Activated CD4-positive, alpha-beta T cell treated with anti-CD3 and anti-CD28 coated beads, Interleukin-2, amount 50 U/mL, for 16 hours (primary cell): ENCODE measurements around the gene FAM219A.
"Not testable (repeated sequence)": the region's sequence is repeated elsewhere in the genome, so short reads cannot be mapped to it uniquely, and the experiment has no call there.

Source experiments
- DNase-seq: peaks from one replicate; pipeline ENCODE4 v3.0.0-alpha.2; 2020

The FAM219A gene

DNA sequence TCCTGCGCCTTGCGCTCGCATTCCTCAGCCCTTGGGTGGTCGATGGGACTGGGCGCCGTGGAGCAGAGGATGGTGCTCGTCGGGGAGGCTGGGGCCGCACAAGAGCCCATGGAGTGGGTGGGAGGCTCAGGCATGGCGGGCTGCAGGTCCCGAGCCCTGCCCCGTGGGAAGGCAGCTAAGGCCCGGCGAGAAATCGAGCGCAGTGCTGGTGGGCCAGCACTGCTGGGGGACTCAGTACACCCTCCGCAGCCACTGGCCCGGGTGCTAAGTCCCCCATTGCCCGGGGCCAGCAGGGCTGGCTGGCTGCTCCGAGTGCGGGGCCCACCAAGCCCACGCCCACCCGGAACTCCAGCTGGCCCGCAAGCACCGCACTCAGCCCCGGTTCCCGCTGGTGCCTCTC, 24.4 kb upstream of the FAM219A start:
- DNase-seq = not testable (repeated sequence)

DNA sequence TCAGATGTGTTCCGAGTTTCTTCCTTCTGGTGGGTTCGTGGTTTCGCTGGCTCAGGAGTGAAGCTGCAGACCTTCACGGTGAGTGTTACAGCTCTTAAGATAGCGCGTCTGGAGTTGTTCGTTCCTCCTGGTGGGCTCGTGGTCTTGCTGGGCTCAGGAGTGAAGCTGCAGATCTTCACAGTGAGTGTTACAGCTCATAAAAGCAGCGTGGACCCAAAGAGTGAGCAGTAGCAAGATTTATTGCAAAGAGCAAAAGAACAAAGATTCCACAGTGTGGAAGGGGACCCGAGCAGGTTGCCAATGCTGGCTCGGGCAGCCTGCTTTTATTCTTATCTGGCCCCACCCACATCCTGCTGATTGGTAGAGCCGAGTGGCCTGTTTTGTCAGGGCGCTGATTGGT, 23.2 kb upstream of the FAM219A start:
- not testable (repeated sequence) for DNase-seq

DNA sequence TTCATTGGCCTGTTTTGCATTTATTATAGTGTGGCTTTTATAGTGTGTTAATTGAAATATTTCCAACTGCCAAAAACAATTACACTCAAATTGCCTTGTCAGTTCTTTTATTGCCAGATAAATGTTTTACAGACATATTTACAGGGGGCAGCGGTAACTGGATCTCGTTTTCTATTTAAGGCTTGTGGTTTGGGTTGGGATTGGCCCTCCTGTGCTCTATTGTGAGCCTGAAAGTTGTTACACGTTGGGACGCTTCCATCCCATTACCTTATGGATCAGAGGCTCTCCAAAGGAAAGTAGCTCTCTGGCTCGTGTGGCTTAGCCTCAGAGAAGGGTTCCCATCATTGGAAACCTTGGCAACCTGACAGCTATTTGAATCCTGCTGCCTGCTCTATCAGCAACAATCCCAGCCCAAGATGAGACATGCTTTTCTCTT, 21.1 kb upstream of the FAM219A start:
- DNase-seq = no peak

DNA sequence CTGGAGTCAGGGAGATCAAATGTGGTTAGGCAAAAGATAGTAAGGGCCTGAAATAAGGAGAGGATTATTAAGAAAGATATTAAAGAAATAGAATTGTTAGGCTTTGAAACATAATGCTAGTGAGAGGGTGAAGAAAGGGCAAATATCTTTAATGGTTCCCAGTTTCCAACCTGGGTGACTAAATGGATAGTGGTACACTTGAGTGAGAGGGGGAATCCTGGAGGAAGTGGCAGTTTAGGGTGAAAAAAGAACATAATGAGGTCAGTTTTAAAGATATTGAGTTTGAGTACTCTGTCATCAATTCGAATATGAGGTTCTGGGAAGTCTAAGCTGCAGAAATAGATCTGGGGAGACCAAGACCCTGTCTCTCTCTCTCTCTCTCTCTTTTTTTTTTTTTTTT, 19.2 kb upstream of the FAM219A start:
- DNase-seq = no peak

DNA sequence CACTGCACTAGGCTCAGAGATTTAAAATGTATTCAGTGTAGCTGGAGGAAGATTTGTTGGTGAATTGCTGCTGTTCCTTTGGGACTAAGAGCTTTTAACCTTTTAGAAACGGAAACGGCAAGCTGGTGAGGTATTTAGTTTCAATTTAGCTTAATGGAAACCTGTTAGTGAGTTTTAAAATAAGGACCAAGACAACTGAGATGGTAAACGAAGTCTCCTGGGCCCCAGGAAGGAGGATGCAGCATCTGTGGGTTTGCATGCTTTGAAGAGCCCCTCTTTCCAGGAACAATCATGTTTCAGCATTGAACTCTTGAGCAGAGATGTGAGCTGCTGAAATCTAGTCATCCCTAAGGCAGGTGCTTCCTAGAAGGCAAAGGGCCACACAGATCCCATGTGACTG, 16.7 kb upstream of the FAM219A start:
- DNase-seq = no peak

DNA sequence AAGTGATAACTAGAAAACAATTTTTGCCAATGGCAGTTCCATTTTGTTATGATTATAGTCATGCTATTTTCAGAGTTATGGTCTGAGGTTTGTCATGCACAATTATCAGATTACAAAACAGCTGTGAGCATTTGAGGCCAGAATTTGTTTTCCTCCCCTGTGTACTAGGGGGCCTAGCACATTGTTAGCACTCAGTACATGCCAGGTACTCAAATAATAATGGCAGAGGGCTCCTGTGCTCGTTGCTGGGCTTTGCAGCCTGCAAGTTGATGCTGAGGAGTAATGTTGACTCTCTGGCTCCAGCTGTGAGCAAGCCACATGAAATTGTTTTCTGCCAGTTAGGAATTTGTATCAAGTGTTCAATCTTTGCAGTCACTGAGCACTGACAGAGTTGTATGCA, 7.1 kb upstream of the FAM219A start:
- DNase-seq = no peak

DNA sequence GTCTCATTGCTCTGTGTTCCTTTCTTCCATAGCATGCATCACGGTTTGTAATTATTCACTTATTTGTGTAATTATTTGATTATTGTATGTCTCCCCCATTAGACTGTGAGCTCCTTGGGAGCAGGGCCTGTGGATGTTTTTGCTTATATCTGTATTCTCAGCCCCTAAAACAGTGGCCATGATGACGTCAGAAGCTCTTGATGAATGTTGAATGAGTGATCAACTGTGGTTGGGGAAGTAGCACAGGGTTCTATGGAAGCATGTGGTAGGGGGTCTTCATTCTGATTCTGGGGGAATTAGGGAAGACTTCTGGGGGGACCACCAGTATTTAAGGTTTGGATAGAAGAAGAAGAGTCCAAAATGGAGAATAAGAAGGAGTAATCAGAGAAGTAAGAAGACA, 6.2 kb upstream of the FAM219A start:
- DNase-seq = no peak

DNA sequence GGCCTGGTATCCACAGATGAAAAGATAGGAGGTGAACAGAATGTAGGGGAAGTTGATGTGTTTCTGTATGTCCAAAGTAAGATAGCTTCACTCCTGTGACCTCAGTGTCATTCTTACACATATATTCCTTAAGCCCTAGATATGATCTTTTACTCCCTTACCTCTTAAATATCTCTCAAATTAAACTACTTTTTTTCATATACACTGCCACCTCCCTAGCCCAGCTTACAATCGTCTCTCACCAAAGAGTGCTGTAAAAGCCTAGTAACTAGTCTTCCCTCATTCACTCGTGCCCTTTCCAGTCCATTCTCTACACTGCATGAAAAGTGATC, 5.5 kb upstream of the FAM219A start:
- no peak for DNase-seq

DNA sequence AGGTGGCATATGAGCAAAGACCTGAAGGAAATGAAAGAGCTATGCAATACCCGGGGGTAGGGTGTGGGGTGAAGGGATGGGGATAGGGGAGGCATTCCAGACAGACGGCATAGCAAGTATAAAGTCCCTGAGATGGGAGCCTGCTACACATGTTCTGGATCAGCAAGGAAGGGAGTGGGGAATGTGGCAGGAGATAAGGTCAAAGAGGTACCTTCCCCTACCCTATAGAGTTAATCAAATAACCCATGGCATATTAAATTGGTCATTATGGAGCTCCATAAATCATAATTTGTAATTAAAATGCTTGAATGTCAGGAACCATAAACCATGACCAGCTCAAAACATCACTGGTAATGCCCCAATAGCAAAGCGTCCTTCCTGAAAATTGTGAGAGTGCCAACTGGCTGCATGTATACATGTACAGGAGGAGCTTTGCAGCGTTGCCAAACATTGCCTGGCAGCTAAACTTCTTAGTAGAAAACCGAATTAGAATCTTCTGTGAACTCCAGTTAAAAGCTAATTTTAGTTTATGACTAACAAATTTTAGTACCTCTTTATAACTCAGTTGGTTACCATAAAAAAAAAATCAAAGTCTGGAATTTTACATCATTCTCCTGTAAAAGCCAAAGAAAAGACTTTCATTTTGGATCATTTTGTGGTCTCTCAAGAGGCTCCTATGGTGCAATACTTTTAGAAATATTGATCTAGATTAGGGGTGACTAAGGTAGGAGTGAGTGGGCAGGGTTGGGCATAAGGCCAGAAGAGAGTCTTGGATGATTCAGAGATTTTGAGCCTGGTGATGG, 4.9 kb upstream of the FAM219A start:
- peak; percentile 60 for DNase-seq

DNA sequence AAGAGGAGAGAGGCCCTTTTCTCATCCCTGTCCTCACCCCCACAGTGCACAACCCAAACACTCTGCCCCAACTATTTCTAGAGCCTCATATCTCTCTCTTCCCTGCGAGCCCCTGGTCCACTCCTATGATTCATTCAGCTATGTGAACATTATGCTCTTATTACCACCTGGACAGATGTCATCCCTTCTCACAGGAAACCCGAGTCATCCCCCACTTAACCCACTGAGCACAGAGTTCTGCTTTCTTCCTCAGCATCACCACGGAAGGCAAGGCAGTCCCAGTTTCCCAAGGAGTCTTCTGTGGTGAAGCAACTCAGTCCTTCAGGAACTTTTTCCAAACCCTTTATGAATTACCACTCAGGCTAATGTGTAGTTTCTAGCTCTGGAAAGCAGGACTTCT, 1.6 kb upstream of the FAM219A start:
- DNase-seq = no peak

DNA sequence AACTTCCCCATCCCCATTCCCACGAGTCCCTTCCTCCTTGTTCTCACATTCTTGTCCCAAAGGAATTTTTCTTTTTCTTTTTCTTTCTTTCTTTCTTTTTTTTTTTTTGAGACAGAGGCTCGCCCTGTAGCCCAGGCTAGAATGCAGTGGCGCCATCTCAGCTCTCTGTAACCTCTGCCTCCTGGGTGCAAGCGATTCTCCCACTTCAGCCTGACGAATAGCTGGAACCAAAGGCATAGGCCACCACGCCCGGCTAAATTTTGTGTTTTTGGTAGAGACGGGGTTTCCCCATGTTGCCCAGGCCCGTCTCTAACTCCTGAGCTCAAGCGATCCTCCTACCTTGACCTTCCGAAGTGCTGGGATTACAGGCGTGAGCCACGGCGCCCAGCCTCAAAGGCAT, 986 bp upstream of the FAM219A start:
- DNase-seq = no peak

DNA sequence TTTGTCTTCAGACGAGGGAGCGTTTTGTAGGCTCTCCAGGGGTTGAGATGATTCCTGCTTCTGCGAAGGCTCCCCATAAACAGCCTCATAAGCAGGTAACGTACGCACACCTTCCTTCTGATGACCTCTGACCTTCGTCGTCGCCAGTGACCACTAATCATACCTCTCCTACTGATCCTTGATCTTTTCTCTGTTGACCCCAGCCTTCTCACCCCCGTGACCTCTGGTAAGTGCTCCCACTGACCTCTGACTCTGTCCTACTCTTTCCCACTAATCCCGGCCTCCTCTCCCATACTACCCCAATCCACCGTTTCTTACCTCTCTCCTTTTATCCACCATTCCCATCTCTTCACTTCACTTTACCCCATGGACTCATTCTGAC, 580 bp upstream of the FAM219A start:
- DNase-seq = no peak

DNA sequence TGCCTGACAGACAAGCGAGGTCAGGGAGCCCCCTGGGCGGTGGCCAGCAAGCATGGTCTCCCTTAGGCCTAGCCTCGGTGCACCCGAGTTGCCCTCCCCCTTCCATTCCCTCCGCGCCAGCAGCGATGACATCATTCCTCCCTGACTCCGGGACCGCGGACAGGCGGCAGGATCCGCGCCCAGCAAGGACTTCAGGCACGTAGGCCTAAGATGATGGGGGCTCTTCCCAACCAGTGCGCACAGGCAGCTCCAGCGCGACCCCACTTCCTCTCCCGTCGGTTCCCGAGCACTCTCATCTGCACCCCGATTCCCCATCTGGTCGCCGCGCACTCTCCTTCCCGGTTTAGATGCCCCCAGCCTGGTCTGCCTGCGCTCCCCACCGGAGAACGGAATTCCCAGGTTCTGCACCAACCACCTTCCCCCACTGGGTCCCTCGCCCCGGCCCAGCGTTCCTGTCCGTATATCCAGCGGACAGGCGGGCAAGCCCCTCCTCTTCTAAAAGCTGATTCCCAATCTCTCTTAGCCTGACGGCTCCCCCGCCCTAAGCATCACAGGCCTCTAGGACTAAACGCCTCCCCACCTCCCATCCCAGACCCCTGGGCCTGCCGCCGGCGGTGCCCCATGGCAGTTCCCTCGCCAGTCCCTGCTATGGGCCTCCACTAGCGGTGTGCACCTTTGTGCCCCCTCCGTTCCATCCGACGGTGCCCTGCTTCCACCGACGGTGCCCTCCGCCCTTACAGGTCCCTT, 931 bp downstream of the FAM219A start:
- peak; percentile 11 for DNase-seq

DNA sequence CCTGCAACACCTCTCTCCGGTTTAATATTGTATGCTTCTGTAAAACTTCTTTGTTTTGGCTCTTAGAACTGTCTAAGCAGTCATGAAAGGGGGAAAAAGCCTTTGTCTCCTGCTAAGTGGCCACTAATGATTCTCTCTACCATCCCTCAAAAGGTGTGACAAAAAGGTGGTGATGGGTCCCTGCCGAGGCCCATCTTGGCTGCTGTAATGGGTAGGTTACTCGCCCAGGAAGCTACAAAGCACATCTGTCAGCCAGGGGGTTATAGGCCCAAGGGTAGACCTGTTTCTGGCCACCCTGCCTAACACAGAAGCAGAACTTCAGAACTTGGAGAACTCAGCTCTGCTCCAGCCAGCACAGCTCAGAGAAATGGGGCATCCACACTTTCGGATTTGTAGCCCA, 1.6 kb downstream of the FAM219A start:
- no peak for DNase-seq

DNA sequence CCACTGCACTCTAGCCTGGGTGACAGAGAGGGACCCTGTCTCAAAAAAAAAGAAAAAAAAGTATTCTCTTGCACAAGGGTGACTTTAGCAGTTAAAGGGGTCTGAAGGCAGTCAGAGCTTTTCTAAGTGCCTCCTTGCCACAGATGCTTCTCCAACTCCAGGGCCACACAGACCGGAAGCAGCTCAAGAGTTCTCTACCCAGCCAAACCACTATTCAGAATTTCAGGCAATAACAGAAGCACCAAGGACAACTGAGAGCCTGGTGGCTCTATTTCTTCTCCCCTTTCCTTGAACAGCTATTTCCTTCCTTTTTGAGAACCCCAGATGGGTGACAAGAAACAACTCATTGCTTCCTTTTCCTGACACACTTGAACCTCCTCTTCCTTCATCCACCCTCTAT, 2.2 kb downstream of the FAM219A start:
- no peak for DNase-seq

DNA sequence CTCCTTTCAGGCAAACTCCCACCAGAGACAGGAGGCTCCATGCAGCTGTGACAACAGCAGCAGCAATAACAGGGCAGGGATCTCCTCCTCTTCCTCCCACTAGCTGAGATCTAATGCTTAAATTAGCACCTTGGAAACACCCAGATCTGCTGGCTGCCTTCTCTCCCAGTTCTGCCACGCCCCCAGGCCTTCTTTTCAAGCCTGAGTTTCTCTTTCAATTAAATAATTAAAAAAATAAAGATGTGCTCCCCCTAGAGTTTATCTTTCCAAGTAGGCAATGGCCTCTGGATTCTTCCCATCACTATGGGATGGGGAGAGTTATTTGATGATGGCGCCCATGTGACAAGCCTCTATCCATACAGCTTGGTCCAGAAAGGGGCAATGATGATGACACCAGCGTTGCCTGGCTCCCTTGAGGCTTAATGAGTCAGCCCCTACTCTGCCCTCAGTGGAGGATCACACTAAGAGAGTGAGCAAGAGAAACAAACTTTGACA, 3.8 kb downstream of the FAM219A start:
- peak; percentile 36 for DNase-seq

DNA sequence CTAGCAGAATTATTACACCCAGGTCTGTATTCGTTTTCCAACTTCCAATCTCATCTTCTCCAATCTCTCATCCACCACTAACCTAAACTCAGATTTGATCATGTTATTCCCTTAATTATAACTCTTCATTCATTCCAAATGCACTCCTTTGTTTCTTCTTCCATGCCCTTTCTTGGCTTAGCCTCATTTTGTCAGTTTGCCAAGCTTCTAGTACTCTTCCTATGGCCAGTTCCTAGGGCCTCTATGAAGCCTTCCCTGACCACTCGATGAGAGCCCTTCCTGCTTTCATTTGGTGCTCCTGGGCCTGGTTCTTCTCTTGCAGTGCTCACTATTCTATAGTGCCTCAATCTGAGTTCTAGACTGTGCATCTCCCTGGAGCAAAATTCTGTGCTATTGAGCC, 5.8 kb downstream of the FAM219A start:
- no peak for DNase-seq

DNA sequence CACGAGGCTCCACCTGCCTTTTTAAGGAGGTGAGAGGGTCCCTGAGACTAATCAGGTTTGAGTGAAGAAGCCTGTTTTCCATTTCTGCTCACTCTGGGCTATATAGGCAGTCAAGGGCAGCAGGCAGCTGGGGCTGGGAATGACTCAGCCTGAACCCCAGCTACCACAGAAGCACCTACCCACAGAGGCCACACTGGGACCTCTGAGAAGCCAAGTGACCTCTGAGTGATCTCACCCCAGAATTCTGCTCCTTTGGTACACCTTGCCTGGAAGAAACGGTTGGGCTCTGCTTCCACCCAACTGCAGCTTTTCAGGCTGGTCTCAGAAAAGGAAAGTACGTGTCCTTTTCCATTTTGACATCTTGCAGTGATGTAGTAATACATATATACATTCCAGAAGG, 6.8 kb downstream of the FAM219A start:
- peak; percentile 61 for DNase-seq

DNA sequence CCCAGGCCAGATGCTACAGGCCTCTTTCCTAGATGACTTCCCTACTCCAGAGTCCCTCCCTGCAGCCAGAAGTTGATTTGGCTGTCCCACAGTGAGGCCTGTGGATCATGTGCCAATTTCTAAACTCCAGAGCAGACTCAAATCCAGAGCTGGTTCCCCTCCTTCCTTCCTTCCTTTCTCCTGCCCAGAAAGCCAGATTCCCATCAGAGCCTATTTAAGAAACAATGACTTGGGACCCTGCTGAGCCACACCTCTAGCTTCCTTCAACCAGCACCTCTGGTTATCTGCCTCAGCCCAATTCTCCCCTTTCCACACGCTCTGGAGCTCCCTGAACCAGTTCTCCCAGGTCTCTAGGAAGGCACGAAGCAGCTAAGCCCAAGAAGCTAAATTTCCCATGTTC, 7.2 kb downstream of the FAM219A start:
- no peak for DNase-seq

DNA sequence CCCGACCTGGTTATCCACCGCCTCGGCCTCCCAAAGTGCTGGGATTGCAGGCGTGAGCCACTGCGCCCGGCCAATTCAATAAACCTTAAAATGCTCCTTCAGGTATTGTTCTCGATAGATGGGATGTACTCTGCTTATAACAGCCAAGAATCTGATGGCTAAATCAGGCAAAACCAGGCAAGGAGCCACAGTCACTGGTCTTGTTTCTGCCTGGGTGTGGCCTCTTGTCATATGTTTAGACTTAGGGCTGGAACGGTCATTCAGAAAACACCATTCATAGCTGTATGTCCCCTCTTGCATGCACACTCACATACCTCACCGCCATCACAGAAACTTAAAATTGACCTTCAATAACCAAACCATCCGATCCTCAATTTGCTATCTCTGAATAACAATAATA, 7.7 kb downstream of the FAM219A start:
- DNase-seq = no peak

DNA sequence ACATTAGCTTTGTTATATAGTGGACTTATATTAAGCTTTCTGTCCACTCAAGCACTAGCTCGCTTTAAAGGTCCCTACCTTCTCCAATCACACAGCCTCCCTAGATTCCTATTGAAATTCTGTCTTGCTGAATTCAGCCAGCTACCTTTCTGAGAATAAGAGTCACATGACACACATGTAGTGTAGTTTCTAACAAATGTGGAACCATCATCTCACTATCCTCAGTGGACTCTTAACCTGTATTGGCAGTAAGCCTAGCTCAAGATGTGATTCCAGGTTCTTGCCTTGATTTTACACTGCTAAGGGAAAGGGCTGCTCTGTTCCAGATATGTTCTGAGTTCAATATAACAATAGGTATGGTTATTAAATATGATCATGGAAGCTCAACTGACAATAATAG, 11.4 kb downstream of the FAM219A start:
- DNase-seq = no peak

DNA sequence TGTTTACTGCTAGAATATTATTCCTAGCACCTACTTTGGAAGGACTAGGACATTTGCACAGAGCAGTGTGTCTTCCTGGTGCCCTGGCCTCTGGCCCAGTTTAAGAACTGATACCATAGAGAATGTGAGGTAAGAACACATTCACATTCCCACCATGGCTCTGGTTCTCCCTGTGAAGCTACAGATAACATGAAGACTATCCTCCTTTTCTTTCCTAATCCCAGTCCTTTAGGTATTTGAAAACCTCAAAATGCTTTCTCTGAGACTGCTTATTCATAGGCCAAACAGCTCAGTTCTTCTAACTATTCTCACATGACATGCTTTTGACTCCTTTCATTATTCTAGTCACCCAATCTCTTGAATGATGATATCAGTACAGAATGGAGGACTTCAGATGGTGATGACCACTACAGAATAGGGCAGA, 11.9 kb downstream of the FAM219A start:
- no peak for DNase-seq

DNA sequence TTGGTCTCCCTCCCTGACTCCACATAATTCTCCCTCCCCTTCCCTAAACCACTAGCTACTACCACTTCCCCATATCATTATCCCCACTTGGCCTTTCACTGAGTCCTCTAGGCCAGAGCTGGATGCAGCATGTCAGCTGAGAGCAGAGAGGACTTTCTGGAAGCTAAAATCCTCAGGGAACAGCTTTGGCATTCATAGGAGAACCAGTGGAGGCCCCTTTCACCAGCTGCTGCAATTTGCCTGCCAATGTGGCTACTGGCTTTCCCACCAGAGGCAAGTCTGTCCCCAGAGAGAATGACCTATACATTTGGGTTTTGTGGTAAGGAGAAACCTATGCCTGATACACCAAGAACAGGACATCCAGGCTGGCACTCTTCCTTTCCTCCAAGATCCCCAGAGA, 14.4 kb downstream of the FAM219A start:
- DNase-seq = no peak

DNA sequence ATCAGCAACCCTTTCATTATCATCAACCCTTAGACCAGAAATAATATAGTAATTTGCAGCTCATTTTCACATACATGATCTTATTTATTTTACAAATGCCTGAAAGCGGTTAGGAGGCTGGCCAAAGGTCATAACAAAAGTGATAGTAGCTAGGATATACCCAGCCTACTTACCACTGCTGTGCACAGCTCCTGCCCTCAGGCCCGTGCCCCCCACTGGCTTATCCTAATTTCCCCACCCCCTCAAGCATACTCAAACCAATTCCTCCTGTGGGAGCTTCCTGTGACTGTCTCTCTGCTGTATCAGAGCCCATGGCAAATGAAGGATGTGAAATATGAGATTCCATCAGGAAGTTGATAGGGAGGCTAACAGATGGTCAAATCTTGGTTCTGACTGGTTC, 14.8 kb downstream of the FAM219A start:
- no peak for DNase-seq

DNA sequence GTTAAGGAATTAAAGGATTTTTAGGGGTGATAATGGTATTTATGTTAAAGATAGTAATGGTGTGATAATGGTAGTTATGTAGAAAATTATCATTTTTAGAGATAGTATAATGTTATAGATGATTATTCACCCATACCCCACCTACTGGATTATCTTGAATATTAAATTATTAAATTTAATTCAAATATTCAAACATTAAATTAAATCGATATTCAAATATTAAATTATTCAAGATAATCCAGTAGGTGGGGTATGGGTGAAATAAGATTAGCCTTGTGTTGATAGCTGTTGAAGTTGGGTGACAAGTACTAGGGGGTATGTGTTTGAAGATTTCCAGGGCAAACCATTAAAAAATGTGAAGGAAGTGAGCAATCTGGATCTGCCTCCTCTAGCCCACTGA, 15.6 kb downstream of the FAM219A start:
- no peak for DNase-seq
